Limb (tissue), 2 donors: Measurements from ENCODE around the gene CUL4A.
A peak's percentile ranks its signal among the peaks of the same experiment; 100 is the strongest.

Experiments used
- DNase-seq, 2 donors: peaks; one replicate each; pipeline ENCODE4 v3.0.0-alpha.2; 2016; ENCODE audit errors: extremely low spot score in 2 of 2

The CUL4A gene

GRCh38 chr13:113207890-113208420 lies 1.5 kb upstream of the CUL4A start:
- DNase-seq: peak in 1 of 2 donors; percentile 10

- peak; percentile 81 to 96 for DNase-seq
These were observed 735 bp upstream of the CUL4A start, which contains the start of gene PCID2 for GRCh38 chr13:113208421-113209335. PCID2 (minus strand) TSS chr13:113208669; CDS start chr13:113208634, 35 bp downstream.

GRCh38 chr13:113209759-113210421 lies 477 bp downstream of the CUL4A start:
- DNase-seq: peak; percentile 29 to 73

GRCh38 chr13:113210833-113211232 lies 1.4 kb downstream of the CUL4A start:
- DNase-seq: no peak

GRCh38 chr13:113211774-113212173 lies 2.4 kb downstream of the CUL4A start:
- no peak for DNase-seq

GRCh38 chr13:113216254-113217048 lies 7.0 kb downstream of the CUL4A start:
- DNase-seq: no peak

- no peak for DNase-seq
These were observed 9.2 kb downstream of the CUL4A start for GRCh38 chr13:113218586-113218985.

GRCh38 chr13:113219256-113219940 lies 10.0 kb downstream of the CUL4A start:
- no peak for DNase-seq

- DNase-seq: no peak
These were observed 10.8 kb downstream of the CUL4A start for GRCh38 chr13:113220141-113220598.

- DNase-seq: no peak
These were observed 11.5 kb downstream of the CUL4A start for GRCh38 chr13:113220877-113221276.

- no peak for DNase-seq
These were observed 13.7 kb downstream of the CUL4A start for GRCh38 chr13:113223070-113223469.

- no peak for DNase-seq
These were observed 15.1 kb downstream of the CUL4A start for GRCh38 chr13:113224486-113224885.

GRCh38 chr13:113225515-113225914 lies 16.1 kb downstream of the CUL4A start:
- no peak for DNase-seq

- DNase-seq: no peak
These were observed 17.5 kb downstream of the CUL4A start for GRCh38 chr13:113226873-113227450.

- DNase-seq: no peak
These were observed 19.7 kb downstream of the CUL4A start for GRCh38 chr13:113229161-113229560.

- DNase-seq: no peak
These were observed 20.4 kb downstream of the CUL4A start for GRCh38 chr13:113229791-113230190.

- DNase-seq: no peak
These were observed 22.1 kb downstream of the CUL4A start for GRCh38 chr13:113231306-113232207.

- no peak for DNase-seq
These were observed 23.0 kb downstream of the CUL4A start for GRCh38 chr13:113232208-113233003.

- DNase-seq: no peak
These were observed 23.7 kb downstream of the CUL4A start for GRCh38 chr13:113233101-113233500.
